ENCODE results near the gene VWDE.

GRCh38 chr7:12303062-12303461 is 100.6 kb downstream of the VWDE start:
- TF ChIP-seq SP1 (IDR thresholded peaks at IDR 0.05) (no peak), TARDBP (IDR thresholded peaks at IDR 0.05) (no peak), FOXM1 (IDR thresholded peaks at IDR 0.05; ENCODE audit: borderline replicate concordance) (no peak), ZNF384 (IDR thresholded peaks at IDR 0.05) (no peak), CTBP1 (IDR thresholded peaks at IDR 0.05; ENCODE audit: borderline replicate concordance) (no peak), FOXA1 (IDR thresholded peaks at IDR 0.05) (no peak), FOXK2 (IDR thresholded peaks at IDR 0.05) (no peak), BHLHE40 (IDR thresholded peaks at IDR 0.05; ENCODE audit: borderline replicate concordance) (no peak), HDGF (IDR thresholded peaks at IDR 0.05; ENCODE audit: borderline replicate concordance) (no peak), L3MBTL2 (conservative IDR thresholded peaks at IDR 0.05) (no peak), LEF1 (IDR thresholded peaks at IDR 0.05; ENCODE audit: borderline replicate concordance) (no peak), ELF4 (IDR thresholded peaks at IDR 0.05) (no peak), ARNT (IDR thresholded peaks at IDR 0.05) (no peak)
- TF ChIP-seq, protein P1, sequence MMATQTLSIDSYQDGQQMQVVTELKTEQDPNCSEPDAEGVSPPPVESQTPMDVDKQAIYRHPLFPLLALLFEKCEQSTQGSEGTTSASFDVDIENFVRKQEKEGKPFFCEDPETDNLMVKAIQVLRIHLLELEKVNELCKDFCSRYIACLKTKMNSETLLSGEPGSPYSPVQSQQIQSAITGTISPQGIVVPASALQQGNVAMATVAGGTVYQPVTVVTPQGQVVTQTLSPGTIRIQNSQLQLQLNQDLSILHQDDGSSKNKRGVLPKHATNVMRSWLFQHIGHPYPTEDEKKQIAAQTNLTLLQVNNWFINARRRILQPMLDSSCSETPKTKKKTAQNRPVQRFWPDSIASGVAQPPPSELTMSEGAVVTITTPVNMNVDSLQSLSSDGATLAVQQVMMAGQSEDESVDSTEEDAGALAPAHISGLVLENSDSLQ (IDR thresholded peaks at IDR 0.05), result no peak

Data from HEK293T (cell line).